ENCODE data around the gene PKIB.

Gene PKIB

GRCh38 chr6:122565708-122566107, 44.5 kb upstream of the PKIB start:
- no peak for TF ChIP-seq ESRRG (CRISPR knock-in tag; IDR thresholded peaks at IDR 0.05)
- TF ChIP-seq GLIS3 (CRISPR knock-in tag; IDR thresholded peaks at IDR 0.05): no peak
- no peak for TF ChIP-seq BACH2 (CRISPR knock-in tag; IDR thresholded peaks at IDR 0.05; ENCODE audit: borderline replicate concordance)
- TF ChIP-seq POU6F1 (CRISPR knock-in tag; IDR thresholded peaks at IDR 0.05; ENCODE audit: borderline replicate concordance, low read depth): no peak
- no peak for TF ChIP-seq ARNTL (CRISPR knock-in tag; IDR thresholded peaks at IDR 0.05; ENCODE audit: borderline replicate concordance, low read depth)
- no peak for TF ChIP-seq ZNF565 (CRISPR knock-in tag; conservative IDR thresholded peaks at IDR 0.05; ENCODE audit: low read depth)
- TF ChIP-seq SNAI2 (CRISPR knock-in tag; IDR thresholded peaks at IDR 0.05): no peak
- TF ChIP-seq PPARA (CRISPR knock-in tag; IDR thresholded peaks at IDR 0.05; ENCODE audit: borderline replicate concordance): no peak
- no peak for TF ChIP-seq CREB5 (CRISPR knock-in tag; IDR thresholded peaks at IDR 0.05; ENCODE audit: low read depth)
- no peak for TF ChIP-seq ZFP30 (CRISPR knock-in tag; IDR thresholded peaks at IDR 0.05)
- no peak for TF ChIP-seq TCF4 (CRISPR knock-in tag; IDR thresholded peaks at IDR 0.05; ENCODE audit: borderline replicate concordance)
- TF ChIP-seq ISL1 (CRISPR knock-in tag; IDR thresholded peaks at IDR 0.05): no peak
- no peak for TF ChIP-seq PATZ1 (CRISPR knock-in tag; IDR thresholded peaks at IDR 0.05; ENCODE audit: borderline replicate concordance)
- no peak for TF ChIP-seq ZC3H10 (CRISPR knock-in tag; IDR thresholded peaks at IDR 0.05)
- no peak for TF ChIP-seq OSR1 (CRISPR knock-in tag; IDR thresholded peaks at IDR 0.05)
- TF ChIP-seq ZNF8 (CRISPR knock-in tag; IDR thresholded peaks at IDR 0.05): no peak
- no peak for TF ChIP-seq CSRNP3 (CRISPR knock-in tag; IDR thresholded peaks at IDR 0.05)
- no peak for ATAC-seq

GRCh38 chr6:122567034-122567433, 43.2 kb upstream of the PKIB start:
- ATAC-seq: no peak
- TF ChIP-seq PPARA (CRISPR knock-in tag; IDR thresholded peaks at IDR 0.05; ENCODE audit: borderline replicate concordance): no peak
- TF ChIP-seq TCF4 (CRISPR knock-in tag; IDR thresholded peaks at IDR 0.05; ENCODE audit: borderline replicate concordance): no peak
- TF ChIP-seq SNAI2 (CRISPR knock-in tag; IDR thresholded peaks at IDR 0.05): no peak
- no peak for TF ChIP-seq GLIS3 (CRISPR knock-in tag; IDR thresholded peaks at IDR 0.05)
- TF ChIP-seq ZFP30 (CRISPR knock-in tag; IDR thresholded peaks at IDR 0.05): no peak
- no peak for TF ChIP-seq ZFP3 (CRISPR knock-in tag; IDR thresholded peaks at IDR 0.05)
- no peak for TF ChIP-seq OSR1 (CRISPR knock-in tag; IDR thresholded peaks at IDR 0.05)
- no peak for TF ChIP-seq ZC3H10 (CRISPR knock-in tag; IDR thresholded peaks at IDR 0.05)
- TF ChIP-seq TOX (CRISPR knock-in tag; IDR thresholded peaks at IDR 0.05; ENCODE audit: borderline replicate concordance): no peak
- no peak for TF ChIP-seq ESRRG (CRISPR knock-in tag; IDR thresholded peaks at IDR 0.05)
- TF ChIP-seq ZNF565 (CRISPR knock-in tag; conservative IDR thresholded peaks at IDR 0.05; ENCODE audit: low read depth): no peak
- TF ChIP-seq ISL1 (CRISPR knock-in tag; IDR thresholded peaks at IDR 0.05): no peak
- TF ChIP-seq PATZ1 (CRISPR knock-in tag; IDR thresholded peaks at IDR 0.05; ENCODE audit: borderline replicate concordance): no peak
- TF ChIP-seq ARNTL (CRISPR knock-in tag; IDR thresholded peaks at IDR 0.05; ENCODE audit: borderline replicate concordance, low read depth): no peak
- no peak for TF ChIP-seq TSHZ2 (CRISPR knock-in tag; IDR thresholded peaks at IDR 0.05)
- TF ChIP-seq CSRNP3 (CRISPR knock-in tag; IDR thresholded peaks at IDR 0.05): no peak
- TF ChIP-seq BACH2 (CRISPR knock-in tag; IDR thresholded peaks at IDR 0.05; ENCODE audit: borderline replicate concordance): no peak
